Gastrocnemius medialis (tissue), 4 donors: ENCODE data around the gene SCAMP1.

ENCODE experiments used
- POLR2A ChIP-seq, 2 donors: fragments of 450-650 bp; IDR thresholded peaks; one replicate each; pipeline ENCODE4 v1.6.1; 2017; ENCODE audit warnings: antibody characterized with exemption in 2 of 2, mild to moderate bottlenecking in 2 of 2, moderate library complexity in 2 of 2
- TF ChIP-seq, protein P1 (sequence below), 5 experiments: fragments of 450-650 bp in 3 of 5; fragments of 200-600 bp in 2 of 5; sonication (generic) in 2 of 5; IDR thresholded peaks in 4 of 5; conservative IDR thresholded peaks in 1 of 5; 1 replicate in 4 of 5; 2 replicates in 1 of 5; pipeline ENCODE4 v1.5.1; 2016 to 2019; ENCODE audit warnings: antibody characterized with exemption in 5 of 5, mild to moderate bottlenecking in 3 of 5, moderate library complexity in 3 of 5

DNA sequence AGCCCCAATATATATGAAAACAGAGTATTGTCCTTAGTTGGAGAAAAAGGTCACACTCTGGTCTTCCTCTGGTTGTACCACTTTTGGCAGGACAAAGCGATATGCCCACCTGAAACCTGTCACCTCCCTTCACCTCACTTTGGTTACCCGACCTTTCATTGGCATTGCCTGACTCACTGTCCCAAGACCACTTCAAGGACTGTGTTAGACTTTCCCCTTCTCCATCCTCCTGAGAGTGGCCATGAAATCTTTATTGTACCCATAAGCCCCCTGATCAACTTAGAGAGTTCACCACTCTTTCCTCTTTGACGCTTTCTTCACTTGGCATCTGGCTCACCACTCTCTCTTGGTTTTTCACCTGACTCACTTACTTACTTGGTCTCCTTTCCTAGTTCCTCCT lies 33.5 kb upstream of the SCAMP1 start:
- TF ChIP-seq, protein P1, sequence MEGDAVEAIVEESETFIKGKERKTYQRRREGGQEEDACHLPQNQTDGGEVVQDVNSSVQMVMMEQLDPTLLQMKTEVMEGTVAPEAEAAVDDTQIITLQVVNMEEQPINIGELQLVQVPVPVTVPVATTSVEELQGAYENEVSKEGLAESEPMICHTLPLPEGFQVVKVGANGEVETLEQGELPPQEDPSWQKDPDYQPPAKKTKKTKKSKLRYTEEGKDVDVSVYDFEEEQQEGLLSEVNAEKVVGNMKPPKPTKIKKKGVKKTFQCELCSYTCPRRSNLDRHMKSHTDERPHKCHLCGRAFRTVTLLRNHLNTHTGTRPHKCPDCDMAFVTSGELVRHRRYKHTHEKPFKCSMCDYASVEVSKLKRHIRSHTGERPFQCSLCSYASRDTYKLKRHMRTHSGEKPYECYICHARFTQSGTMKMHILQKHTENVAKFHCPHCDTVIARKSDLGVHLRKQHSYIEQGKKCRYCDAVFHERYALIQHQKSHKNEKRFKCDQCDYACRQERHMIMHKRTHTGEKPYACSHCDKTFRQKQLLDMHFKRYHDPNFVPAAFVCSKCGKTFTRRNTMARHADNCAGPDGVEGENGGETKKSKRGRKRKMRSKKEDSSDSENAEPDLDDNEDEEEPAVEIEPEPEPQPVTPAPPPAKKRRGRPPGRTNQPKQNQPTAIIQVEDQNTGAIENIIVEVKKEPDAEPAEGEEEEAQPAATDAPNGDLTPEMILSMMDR (IDR thresholded peaks at IDR 0.05 in 4 of 5, conservative IDR thresholded peaks at IDR 0.05 in 1 of 5), result no peak
- TF ChIP-seq POLR2A (IDR thresholded peaks at IDR 0.05), result no peak
